HCT116 (cell line): Measurements from ENCODE around the gene HOXB2. TPM values are rescaled to one million over a fixed set of nuclear protein-coding genes. Genes with fewer than 3 reads are reported as not detected.

ENCODE experiments used
- ATAC-seq: fragments of 200-7000 bp; cut with Tn5 transposase; 2 replicates; pipeline ENCODE4 v1.9.1; 2020; ENCODE audit warnings: mild to moderate bottlenecking, moderate library complexity
- BruUV-seq: library from RNA; stranded (reverse); fragments of 400-500 nt; replicated peaks from 2 replicates; lab custom pipeline; 2021; lab: Mats Ljungman, UMichigan
- CTCF ChIA-PET: fragments of 300-600 bp; sonication (Branson Sonifier 250); formaldehyde crosslinking; loops from one replicate; lab custom pipeline; 2021; ENCODE audit warnings: antibody characterized with exemption; lab: Charles Lee
- POLR2A ChIA-PET: fragments of 300-600, 350-600 bp; sonication (Branson Sonifier 250); formaldehyde crosslinking; loops from one replicate; lab custom pipeline; 2021; ENCODE audit warnings: antibody characterized with exemption; lab: Charles Lee
- RAD21 ChIA-PET, 2 experiments: fragments of 300-600 bp; sonication (Branson Sonifier 250); formaldehyde crosslinking; loops; one replicate each; lab custom pipeline; 2023; ENCODE audit warnings: low total read pairs in 2 of 2; ENCODE audit not compliant: uncharacterized antibody in 2 of 2, unreplicated experiment in 2 of 2, low non-redundant PET in 1 of 2; lab: Charles Lee
- DNase-seq: peaks from one replicate; pipeline ENCODE4 v3.0.0-alpha.2; 2010; ENCODE audit warnings: low read depth, low spot score
- H2AFZ ChIP-seq: fragments of 200-600 bp; shearing (Covaris generic), sonication (generic); 2 replicates; pipeline ENCODE4 v1.6.1; 2017; ENCODE audit warnings: low read depth, mixed run types, mixed read lengths, antibody characterized with exemption, low read length; ENCODE audit not compliant: poor library complexity, severe bottlenecking
- H3K27ac ChIP-seq: 2 replicates; pipeline ENCODE4 v1.5.1; 2012; ENCODE audit warnings: low read depth, low read length
- H3K27me3 ChIP-seq: fragments of 200-600 bp; sonication (generic); 2 replicates; pipeline ENCODE4 v1.6.1; 2016; ENCODE audit warnings: mixed run types, low read length, mixed read lengths; ENCODE audit not compliant: insufficient read depth
- H3K36me3 ChIP-seq, 2 experiments: fragments of 200-500 bp in 1 of 2; fragments of 200-600 bp in 1 of 2; sonication (Bioruptor generic) in 1 of 2; sonication (generic) in 1 of 2; 2 replicates each; pipeline versions ENCODE4 v1.5.1 to v1.6.1; 2014 to 2016; ENCODE audit warnings: low read length in 2 of 2, inconsistent platforms in 1 of 2, mixed read lengths in 1 of 2, mixed run types in 1 of 2; ENCODE audit not compliant: insufficient read depth in 2 of 2, control insufficient read depth in 1 of 2
- H3K4me1 ChIP-seq, 2 experiments: fragments of 200-600 bp in 1 of 2; sonication (generic) in 1 of 2; 2 replicates each; pipeline versions ENCODE4 v1.5.1 to v1.6.1; 2012 to 2017; ENCODE audit warnings: low read length in 2 of 2, inconsistent platforms in 1 of 2, mild to moderate bottlenecking in 1 of 2, mixed read lengths in 1 of 2, mixed run types in 1 of 2, moderate library complexity in 1 of 2; ENCODE audit not compliant: insufficient read depth in 2 of 2, control insufficient read depth in 1 of 2
- H3K4me2 ChIP-seq: fragments of 200-600 bp; sonication (generic); 2 replicates; pipeline ENCODE4 v1.6.1; 2017; ENCODE audit warnings: mixed run types, low read length, mixed read lengths
- H3K4me3 ChIP-seq, 2 experiments: fragments of 200-600 bp in 1 of 2; sonication (generic) in 1 of 2; replicated peaks in 1 of 2; 2 replicates each; pipeline ENCODE4 v1.5.1; 2011 to 2016; ENCODE audit warnings: low read length in 2 of 2, control low read depth in 1 of 2, low read depth in 1 of 2, mild to moderate bottlenecking in 1 of 2, mixed read lengths in 1 of 2, mixed run types in 1 of 2
- H3K79me2 ChIP-seq: fragments of 200-600 bp; sonication (generic); 2 replicates; pipeline ENCODE4 v1.6.1; 2017; ENCODE audit warnings: mild to moderate bottlenecking, mixed run types, low read length, moderate library complexity, mixed read lengths; ENCODE audit not compliant: insufficient read depth
- H3K9ac ChIP-seq: fragments of 200-600 bp; sonication (generic); 2 replicates; pipeline ENCODE4 v1.6.1; 2016; ENCODE audit warnings: low read length, mixed read lengths
- H3K9me2 ChIP-seq: fragments of 200-600 bp; sonication (generic), shearing (Covaris generic); 2 replicates; pipeline ENCODE4 v1.6.1; 2017; ENCODE audit warnings: mixed run types, mild to moderate bottlenecking, moderate library complexity; ENCODE audit not compliant: insufficient read depth
- H3K9me3 ChIP-seq, 2 experiments: fragments of 200-500 bp in 1 of 2; fragments of 200-600 bp in 1 of 2; sonication (Bioruptor generic) in 1 of 2; sonication (generic) in 1 of 2; 2 replicates each; pipeline ENCODE4 v1.6.1; 2014 to 2017; ENCODE audit warnings: low read length in 2 of 2, mixed read lengths in 2 of 2, inconsistent platforms in 1 of 2, low read depth in 1 of 2, mild to moderate bottlenecking in 1 of 2, mixed run types in 1 of 2, moderate library complexity in 1 of 2; ENCODE audit not compliant: control insufficient read depth in 1 of 2, insufficient read depth in 1 of 2
- H4K20me1 ChIP-seq: fragments of 200-600 bp; sonication (generic), shearing (Covaris generic); 2 replicates; pipeline ENCODE4 v1.6.1; 2017; ENCODE audit warnings: mixed run types, mild to moderate bottlenecking, moderate library complexity; ENCODE audit not compliant: insufficient read depth
- CEBPB ChIP-seq: IDR thresholded peaks from 2 replicates; pipeline ENCODE4 v1.6.1; 2012; ENCODE audit warnings: low read depth
- EGR1 ChIP-seq: IDR thresholded peaks from 2 replicates; pipeline ENCODE4 v1.6.1; 2012; ENCODE audit warnings: low read depth
- ELF1 ChIP-seq: IDR thresholded peaks from 2 replicates; pipeline ENCODE4 v1.6.1; 2012; ENCODE audit warnings: low read depth, borderline replicate concordance
- EZH2 ChIP-seq: fragments of 200-600 bp; sonication (generic); IDR thresholded peaks from 2 replicates; pipeline ENCODE4 v1.6.1; 2017; ENCODE audit warnings: antibody characterized with exemption, mixed run types
- EZH2phosphoT487 ChIP-seq: fragments of 200-600 bp; IDR thresholded peaks from 2 replicates; pipeline ENCODE4 v1.6.1; 2018; ENCODE audit warnings: antibody characterized with exemption, borderline replicate concordance
- JUND ChIP-seq: IDR thresholded peaks from 2 replicates; pipeline ENCODE4 v1.6.1; 2012
- POLR2A ChIP-seq: IDR thresholded peaks from 2 replicates; pipeline ENCODE4 v1.7.0; 2011; ENCODE audit warnings: borderline replicate concordance; ENCODE audit not compliant: insufficient read depth, insufficient read length; ENCODE audit errors: extremely low read depth
- POLR2AphosphoS5 ChIP-seq: IDR thresholded peaks from 2 replicates; pipeline ENCODE4 v1.6.1; 2011; ENCODE audit warnings: mild to moderate bottlenecking, low read depth, low read length, moderate library complexity
- RAD21 ChIP-seq: IDR thresholded peaks from 2 replicates; pipeline ENCODE4 v1.6.1; 2012; ENCODE audit warnings: low read depth, mild to moderate bottlenecking
- SIN3A ChIP-seq: IDR thresholded peaks from 2 replicates; pipeline ENCODE4 v1.6.1; 2012; ENCODE audit warnings: low read depth
- SP1 ChIP-seq: IDR thresholded peaks from 2 replicates; pipeline ENCODE4 v1.6.1; 2012; ENCODE audit warnings: low read depth
- ZFX ChIP-seq: fragments of 450-650 bp; IDR thresholded peaks from 2 replicates; pipeline ENCODE4 v1.6.1; 2017
- intact Hi-C: fragments of 100-400 bp; cut with micrococcal nuclease; formaldehyde crosslinking; loops from 2 replicates; pipeline ENCODE4 v1.10.0; 2022
- microRNA counts: library from miRNA; unstranded; fragments of <30 nt; microRNA quantifications from one replicate; lab custom pipeline; 2015
- total RNA-seq: library from RNA; stranded (reverse); gene quantifications from one replicate; pipeline ENCODE4 v1.2.1, GENCODE V29; 2021; ENCODE audit not compliant: unreplicated experiment
- TF ChIP-seq, protein P1 (sequence below): IDR thresholded peaks from 2 replicates; pipeline ENCODE4 v1.6.1; 2012; ENCODE audit warnings: low read depth
- TF ChIP-seq, protein P2 (sequence below), 3 experiments: fragments of 200-600 bp in 1 of 3; sonication (generic) in 1 of 3; IDR thresholded peaks in 2 of 3; conservative IDR thresholded peaks in 1 of 3; 2 replicates each; pipeline ENCODE4 v1.5.1; 2012 to 2017; ENCODE audit warnings: low read depth in 2 of 3, low read length in 2 of 3, antibody characterized with exemption in 1 of 3, borderline replicate concordance in 1 of 3, control low read depth in 1 of 3, mild to moderate bottlenecking in 1 of 3, mixed read lengths in 1 of 3, mixed run types in 1 of 3, moderate library complexity in 1 of 3; ENCODE audit not compliant: insufficient read depth in 1 of 3

Gene HOXB2
- total RNA-seq, 1 experiment from 2014 or later = 2.0 TPM

- H3K4me2 ChIP-seq = no peak overlapping the region
- DNase-seq (no peak), ATAC-seq (no peak)
- H2AFZ ChIP-seq = no peak overlapping the region
- H3K9ac ChIP-seq = no peak overlapping the region
- no peaks in the 10 kb centered on the region for H3K9me2 ChIP-seq
- CTCF ChIA-PET = interaction anchor here (1.6 kb wide), 1 partner anchor 143 kb away, joined by 3 read pairs; no protein-coding TSS in a partner anchor
- H3K27me3 ChIP-seq = no peaks in the 10 kb centered on the region
- RAD21 ChIA-PET = no interaction called here
- H3K9me3 ChIP-seq = no peaks in the 10 kb centered on the region
- no peak overlapping the region for H3K4me3 ChIP-seq
- POLR2A ChIA-PET = no interaction called here
- peaks cover 25 to 42% of the 10 kb centered on the region in 2 experiments for H3K4me1 ChIP-seq
- no peaks in the 10 kb centered on the region for H3K79me2 ChIP-seq
- no peak overlapping the region for H3K27ac ChIP-seq
- H3K36me3 ChIP-seq = no peaks in the 10 kb centered on the region
- BruUV-seq = no TSS peak
- TF ChIP-seq POLR2A (no peak), JUND (no peak), EGR1 (no peak), ELF1 (no peak), EZH2 (no peak), SIN3A (no peak), RAD21 (no peak), SP1 (no peak), ZFX (no peak), EZH2phosphoT487 (no peak), CEBPB (no peak), POLR2AphosphoS5 (no peak)
- TF ChIP-seq, protein P1, sequence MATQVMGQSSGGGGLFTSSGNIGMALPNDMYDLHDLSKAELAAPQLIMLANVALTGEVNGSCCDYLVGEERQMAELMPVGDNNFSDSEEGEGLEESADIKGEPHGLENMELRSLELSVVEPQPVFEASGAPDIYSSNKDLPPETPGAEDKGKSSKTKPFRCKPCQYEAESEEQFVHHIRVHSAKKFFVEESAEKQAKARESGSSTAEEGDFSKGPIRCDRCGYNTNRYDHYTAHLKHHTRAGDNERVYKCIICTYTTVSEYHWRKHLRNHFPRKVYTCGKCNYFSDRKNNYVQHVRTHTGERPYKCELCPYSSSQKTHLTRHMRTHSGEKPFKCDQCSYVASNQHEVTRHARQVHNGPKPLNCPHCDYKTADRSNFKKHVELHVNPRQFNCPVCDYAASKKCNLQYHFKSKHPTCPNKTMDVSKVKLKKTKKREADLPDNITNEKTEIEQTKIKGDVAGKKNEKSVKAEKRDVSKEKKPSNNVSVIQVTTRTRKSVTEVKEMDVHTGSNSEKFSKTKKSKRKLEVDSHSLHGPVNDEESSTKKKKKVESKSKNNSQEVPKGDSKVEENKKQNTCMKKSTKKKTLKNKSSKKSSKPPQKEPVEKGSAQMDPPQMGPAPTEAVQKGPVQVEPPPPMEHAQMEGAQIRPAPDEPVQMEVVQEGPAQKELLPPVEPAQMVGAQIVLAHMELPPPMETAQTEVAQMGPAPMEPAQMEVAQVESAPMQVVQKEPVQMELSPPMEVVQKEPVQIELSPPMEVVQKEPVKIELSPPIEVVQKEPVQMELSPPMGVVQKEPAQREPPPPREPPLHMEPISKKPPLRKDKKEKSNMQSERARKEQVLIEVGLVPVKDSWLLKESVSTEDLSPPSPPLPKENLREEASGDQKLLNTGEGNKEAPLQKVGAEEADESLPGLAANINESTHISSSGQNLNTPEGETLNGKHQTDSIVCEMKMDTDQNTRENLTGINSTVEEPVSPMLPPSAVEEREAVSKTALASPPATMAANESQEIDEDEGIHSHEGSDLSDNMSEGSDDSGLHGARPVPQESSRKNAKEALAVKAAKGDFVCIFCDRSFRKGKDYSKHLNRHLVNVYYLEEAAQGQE = no peak
- TF ChIP-seq, protein P2, sequence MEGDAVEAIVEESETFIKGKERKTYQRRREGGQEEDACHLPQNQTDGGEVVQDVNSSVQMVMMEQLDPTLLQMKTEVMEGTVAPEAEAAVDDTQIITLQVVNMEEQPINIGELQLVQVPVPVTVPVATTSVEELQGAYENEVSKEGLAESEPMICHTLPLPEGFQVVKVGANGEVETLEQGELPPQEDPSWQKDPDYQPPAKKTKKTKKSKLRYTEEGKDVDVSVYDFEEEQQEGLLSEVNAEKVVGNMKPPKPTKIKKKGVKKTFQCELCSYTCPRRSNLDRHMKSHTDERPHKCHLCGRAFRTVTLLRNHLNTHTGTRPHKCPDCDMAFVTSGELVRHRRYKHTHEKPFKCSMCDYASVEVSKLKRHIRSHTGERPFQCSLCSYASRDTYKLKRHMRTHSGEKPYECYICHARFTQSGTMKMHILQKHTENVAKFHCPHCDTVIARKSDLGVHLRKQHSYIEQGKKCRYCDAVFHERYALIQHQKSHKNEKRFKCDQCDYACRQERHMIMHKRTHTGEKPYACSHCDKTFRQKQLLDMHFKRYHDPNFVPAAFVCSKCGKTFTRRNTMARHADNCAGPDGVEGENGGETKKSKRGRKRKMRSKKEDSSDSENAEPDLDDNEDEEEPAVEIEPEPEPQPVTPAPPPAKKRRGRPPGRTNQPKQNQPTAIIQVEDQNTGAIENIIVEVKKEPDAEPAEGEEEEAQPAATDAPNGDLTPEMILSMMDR (IDR thresholded peaks at IDR 0.05 in 2 of 3, conservative IDR thresholded peaks at IDR 0.05 in 1 of 3; ENCODE audit: borderline replicate concordance in 1 of 3, insufficient read depth in 1 of 3, low read depth in 2 of 3, low read length in 2 of 3) = no peak
- TF ChIP-seq, all 23 proteins: peak for 0
- no peaks in the 10 kb centered on the region for H4K20me1 ChIP-seq
- intact Hi-C loops = no loop called here
Measured at GRCh38 chr17:48494335-48494734, 50.6 kb downstream of the HOXB2 start.

MicroRNAs within 50 kb of the gene (microRNA counts, 767-probe panel; counts per million panel counts)
- microRNA hsa-miR-10a-5p (lab: Ali Mortazavi, UCI) = 11,127 counts per million, percentile 10 among the panel's probes with 10 or more counts

Other genes starting within 250 kb of the HOXB2 start
- gene SKAP1, start 114.9 kb downstream of the HOXB2 start, total RNA-seq = 12.4 TPM
- gene HOXB1, start 14.1 kb downstream of the HOXB2 start, total RNA-seq = not detected
- gene HOXB4, start 33.2 kb upstream of the HOXB2 start, total RNA-seq = 11.3 TPM
- gene HOXB3, start 45.1 kb upstream of the HOXB2 start, total RNA-seq = 19.8 TPM
- gene HOXB5, start 48.7 kb upstream of the HOXB2 start, total RNA-seq = 19.8 TPM
- 64.8 TPM for gene HOXB6, start 59.9 kb upstream of the HOXB2 start, total RNA-seq
- gene HOXB7, start 65.9 kb upstream of the HOXB2 start, total RNA-seq = 33.6 TPM
- gene HOXB8, start 70.2 kb upstream of the HOXB2 start, total RNA-seq = 44.7 TPM
- 40.1 TPM for gene HOXB9, start 81.2 kb upstream of the HOXB2 start, total RNA-seq
- not detected for gene PRAC1, start 177.4 kb upstream of the HOXB2 start, total RNA-seq
- not detected for gene PRAC2, start 178.1 kb upstream of the HOXB2 start, total RNA-seq
- 7.8 TPM for gene HOXB13, start 183.6 kb upstream of the HOXB2 start, total RNA-seq